PC-9 (cell line): ENCODE data around the gene FAM20C. TPM values are rescaled to one million over a fixed set of nuclear protein-coding genes. Genes with fewer than 3 reads are reported as not detected.

Source experiments
- Bru-seq: library from RNA; stranded (reverse); fragments of 400-500 nt; gene quantifications from one replicate; lab custom pipeline; 2021; lab: Mats Ljungman, UMichigan
- BruChase-seq, 2 experiments: library from RNA; stranded (reverse); fragments of 400-500 nt; gene quantifications; one replicate each; lab custom pipeline; 2021; lab: Mats Ljungman, UMichigan
- BruUV-seq: library from RNA; stranded (reverse); fragments of 400-500 nt; replicated peaks from 2 replicates; lab custom pipeline; 2021; lab: Mats Ljungman, UMichigan
- CTCF ChIA-PET: fragments of 300-600 bp; sonication (Branson Sonifier 250); formaldehyde crosslinking; loops from one replicate; lab custom pipeline; 2022; ENCODE audit warnings: antibody characterized with exemption; lab: Charles Lee
- POLR2A ChIA-PET: fragments of 300-600 bp; sonication (Branson Sonifier 250); formaldehyde crosslinking; loops from one replicate; lab custom pipeline; 2022; ENCODE audit warnings: antibody characterized with exemption; ENCODE audit not compliant: unreplicated experiment; lab: Charles Lee
- DNase-seq, 2 experiments: peaks; one replicate each; pipeline versions ENCODE4 v3.0.0 to v3.0.0-alpha.2; 2015 to 2022; ENCODE audit warnings: mixed read lengths in 1 of 2
- H2AFZ ChIP-seq: fragments of 200-600 bp; sonication (generic); 2 replicates; pipeline ENCODE4 v1.8.1; 2017; ENCODE audit warnings: antibody characterized with exemption
- H3F3A ChIP-seq: fragments of 200-600 bp; sonication (generic); 2 replicates; pipeline ENCODE4 v1.8.1; 2017; ENCODE audit warnings: antibody characterized with exemption, mild to moderate bottlenecking, low read depth; ENCODE audit not compliant: insufficient read depth
- H3K27ac ChIP-seq: fragments of 200-600 bp; sonication (generic); 2 replicates; pipeline ENCODE4 v1.6.1; 2016; ENCODE audit warnings: mixed run types
- H3K27me3 ChIP-seq: fragments of 200-600 bp; sonication (generic); 2 replicates; pipeline ENCODE4 v1.6.1; 2016; ENCODE audit warnings: low read depth, mixed run types; ENCODE audit not compliant: insufficient read depth
- H3K36me3 ChIP-seq: fragments of 200-600 bp; sonication (generic); 2 replicates; pipeline ENCODE4 v1.6.1; 2016; ENCODE audit warnings: low read depth, mixed run types
- H3K4me1 ChIP-seq: fragments of 200-600 bp; sonication (generic); replicated peaks from 2 replicates; pipeline ENCODE4 v1.6.1; 2016; ENCODE audit warnings: mixed run types; ENCODE audit not compliant: insufficient read depth
- H3K4me2 ChIP-seq: fragments of 200-600 bp; sonication (generic); 2 replicates; pipeline ENCODE4 v1.6.1; 2017; ENCODE audit warnings: mixed run types
- H3K4me3 ChIP-seq: fragments of 200-600 bp; sonication (generic); 2 replicates; pipeline ENCODE4 v1.6.1; 2016; ENCODE audit warnings: mixed run types
- H3K79me2 ChIP-seq: fragments of 200-600 bp; sonication (generic); 2 replicates; pipeline ENCODE4 v1.6.1; 2017; ENCODE audit warnings: low read depth, mixed run types
- H3K9me2 ChIP-seq: fragments of 200-600 bp; sonication (generic); 2 replicates; pipeline ENCODE4 v1.8.1; 2017; ENCODE audit warnings: mild to moderate bottlenecking; ENCODE audit not compliant: insufficient read depth
- H3K9me3 ChIP-seq: fragments of 200-600 bp; sonication (generic); 2 replicates; pipeline ENCODE4 v1.8.1; 2016; ENCODE audit warnings: low read depth; ENCODE audit not compliant: insufficient read depth
- H4K20me1 ChIP-seq: fragments of 200-600 bp; sonication (generic); 2 replicates; pipeline ENCODE4 v1.8.1; 2017; ENCODE audit not compliant: insufficient read depth
- EZH2 ChIP-seq: fragments of 200-600 bp; sonication (generic); IDR thresholded peaks from 2 replicates; pipeline ENCODE4 v1.8.0; 2017; ENCODE audit warnings: antibody characterized with exemption, low read depth
- intact Hi-C: fragments of 100-400 bp; cut with micrococcal nuclease; formaldehyde crosslinking; loops from one replicate; pipeline ENCODE4 v1.10.0; 2022; ENCODE audit not compliant: unreplicated experiment
- long read RNA-seq: library from polyadenylated mRNA; stranded (forward); transcript quantifications from one replicate; pipeline ENCODE4 v2.0.0, GENCODE V29; 2022
- total RNA-seq: library from RNA; stranded (reverse); gene quantifications from 2 replicates; pipeline ENCODE4 v1.2.3, GENCODE V29; 2021
- TF ChIP-seq, protein P1 (sequence below): fragments of 200-600 bp; sonication (generic); conservative IDR thresholded peaks from 2 replicates; pipeline ENCODE4 v1.6.1; 2017; ENCODE audit warnings: mixed run types, antibody characterized with exemption, mild to moderate bottlenecking, moderate library complexity

Gene FAM20C
- total RNA-seq (31.0 and 34.0 TPM in 2 replicates), Bru-seq, nascent RNA (percentile 46 among the genes with signal in this experiment), BruChase-seq, experiment 1, labeled RNA remaining after a 2-hour chase (percentile 50 among the genes with signal in this experiment), BruChase-seq, experiment 2, labeled RNA remaining after a 6-hour chase (percentile 58 among the genes with signal in this experiment)
- long read RNA-seq, transcript FAM20C-201 (10 exons, 2,751 nt), result major isoform, 12 of 23 reads
- long read RNA-seq, partial matches to known transcripts, result 4 of 23 reads
- long read RNA-seq, other reads (novel, unspliced or antisense), result 7 of 23 reads

DNA sequence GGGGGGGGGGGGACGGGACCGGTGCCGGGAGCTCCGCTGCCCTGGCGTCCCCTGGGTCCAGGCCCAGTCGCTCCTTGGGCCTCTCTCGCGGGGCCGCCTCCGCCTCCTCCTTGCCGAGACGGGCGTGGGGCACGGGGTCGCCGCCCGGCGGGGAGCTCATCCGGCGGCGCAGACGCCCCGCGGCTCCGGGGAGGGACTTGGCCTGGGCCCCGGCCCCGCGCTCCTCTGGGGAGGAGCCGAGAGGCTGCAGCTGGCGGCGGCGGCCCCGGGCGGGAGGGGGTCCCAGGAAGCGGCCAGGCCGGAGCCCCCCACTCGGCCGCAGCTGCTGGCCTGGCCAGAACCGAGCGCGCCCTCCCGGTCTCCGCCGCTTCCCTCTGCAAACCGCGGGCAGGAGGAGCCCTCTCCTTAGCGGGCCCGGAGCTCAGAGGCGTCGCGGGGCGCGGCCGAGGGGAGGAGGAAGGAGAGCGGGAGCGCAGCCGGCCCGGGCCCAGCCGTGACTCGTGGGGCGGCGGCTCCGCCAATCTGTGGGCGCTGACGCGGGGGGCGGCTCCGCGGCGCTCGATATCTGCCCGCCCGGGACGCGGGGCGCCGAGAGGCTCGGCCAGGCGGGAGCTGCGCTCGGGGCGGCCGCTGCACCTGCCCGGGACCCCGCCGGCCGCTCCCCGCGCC is at the start of gene FAM20C:
FAM20C (plus strand) TSS at position 591 of the 669 bp plus-strand sequence. CDS start 629 bp downstream, outside the sequence.
- no peaks in the 10 kb centered on the region for H3K27me3 ChIP-seq
- no peaks in the 10 kb centered on the region; the same call in 1 of the 2 replicates for H4K20me1 ChIP-seq
- H3K4me1 ChIP-seq, result peaks cover 22% of the 10 kb centered on the region
- H3K36me3 ChIP-seq, result no peaks in the 10 kb centered on the region
- H3K79me2 ChIP-seq, result peaks cover 18% of the 10 kb centered on the region; the same call in 1 of the 2 replicates
- no peak within 1 kb of the TSS for H3K27ac ChIP-seq
- ChIA-PET POLR2A (interaction anchor here (0.5 to 1.1 kb wide), 9 partner anchors 9 to 537 kb away, joined by 3 to 30 read pairs (median 6); no protein-coding TSS in a partner anchor), CTCF (interaction anchor here (0.5 to 0.7 kb wide), 3 partner anchors 42 to 128 kb away, joined by 3 to 8 read pairs (median 3); no protein-coding TSS in a partner anchor)
- H3K9me2 ChIP-seq, result no peaks in the 10 kb centered on the region
- 0 out of 2 replicates have a peak within 1 kb of the TSS, but pooled peaks have one; percentile 55 for H2AFZ ChIP-seq
- peaks cover 23% of the 10 kb centered on the region for H3F3A ChIP-seq
- TF ChIP-seq, protein P1, sequence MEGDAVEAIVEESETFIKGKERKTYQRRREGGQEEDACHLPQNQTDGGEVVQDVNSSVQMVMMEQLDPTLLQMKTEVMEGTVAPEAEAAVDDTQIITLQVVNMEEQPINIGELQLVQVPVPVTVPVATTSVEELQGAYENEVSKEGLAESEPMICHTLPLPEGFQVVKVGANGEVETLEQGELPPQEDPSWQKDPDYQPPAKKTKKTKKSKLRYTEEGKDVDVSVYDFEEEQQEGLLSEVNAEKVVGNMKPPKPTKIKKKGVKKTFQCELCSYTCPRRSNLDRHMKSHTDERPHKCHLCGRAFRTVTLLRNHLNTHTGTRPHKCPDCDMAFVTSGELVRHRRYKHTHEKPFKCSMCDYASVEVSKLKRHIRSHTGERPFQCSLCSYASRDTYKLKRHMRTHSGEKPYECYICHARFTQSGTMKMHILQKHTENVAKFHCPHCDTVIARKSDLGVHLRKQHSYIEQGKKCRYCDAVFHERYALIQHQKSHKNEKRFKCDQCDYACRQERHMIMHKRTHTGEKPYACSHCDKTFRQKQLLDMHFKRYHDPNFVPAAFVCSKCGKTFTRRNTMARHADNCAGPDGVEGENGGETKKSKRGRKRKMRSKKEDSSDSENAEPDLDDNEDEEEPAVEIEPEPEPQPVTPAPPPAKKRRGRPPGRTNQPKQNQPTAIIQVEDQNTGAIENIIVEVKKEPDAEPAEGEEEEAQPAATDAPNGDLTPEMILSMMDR, result no peak
- TF ChIP-seq EZH2, result no peak
- no peaks in the 10 kb centered on the region for H3K9me3 ChIP-seq
- peak; percentile 55 to 83 for DNase-seq
- no TSS peak for BruUV-seq
- intact Hi-C loops, result loop anchor here (1.0 to 5.0 kb wide), 2 partner anchors 43 to 50 kb away; no protein-coding TSS in a partner anchor
- peak within 1 kb of the TSS; percentile 83 for H3K4me2 ChIP-seq
- peak within 1 kb of the TSS; percentile 59; the same call in 1 of the 2 replicates for H3K4me3 ChIP-seq

DNA sequence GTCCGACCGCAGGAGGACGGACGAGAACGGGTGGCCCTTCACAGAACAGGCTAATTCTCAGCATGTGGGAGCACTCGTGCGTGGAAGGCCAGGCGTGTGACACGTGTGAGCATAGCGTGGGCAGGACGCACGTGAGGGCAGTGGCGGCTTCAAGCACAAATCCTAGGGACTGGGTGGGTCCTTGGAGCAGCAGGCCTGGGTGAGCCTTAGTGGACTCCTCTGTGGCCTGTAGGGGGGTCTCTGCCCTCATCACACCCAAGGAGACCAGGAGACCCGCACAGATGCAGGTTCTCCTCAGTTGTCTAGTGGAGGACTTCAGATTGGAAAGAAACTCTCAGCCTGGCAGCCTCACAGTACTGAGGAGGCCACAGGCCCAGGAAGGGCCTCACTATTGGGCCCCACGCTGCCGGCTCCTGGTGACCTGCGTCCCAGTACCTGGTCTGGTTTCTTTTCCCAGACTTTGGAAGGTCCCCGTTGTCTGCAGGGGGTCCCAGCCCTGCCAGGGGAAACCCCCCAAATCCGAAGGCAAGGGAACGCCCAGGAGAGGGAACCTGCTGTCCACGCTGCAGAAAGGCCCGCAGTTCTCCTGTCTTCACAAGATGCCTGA is 49.1 kb upstream of the FAM20C start:
- Histone ChIP-seq H2AFZ (no peak overlapping the region), H3K9me3 (no peaks in the 10 kb centered on the region), H4K20me1 (no peaks in the 10 kb centered on the region), H3K79me2 (no peaks in the 10 kb centered on the region), H3K4me2 (no peak overlapping the region), H3F3A (peaks cover 11% of the 10 kb centered on the region; the same call in 1 of the 2 replicates), H3K9me2 (no peaks in the 10 kb centered on the region), H3K4me1 (peaks cover 5% of the 10 kb centered on the region; the same call in 1 of the 2 replicates), H3K27me3 (no peaks in the 10 kb centered on the region), H3K36me3 (peaks cover 17% of the 10 kb centered on the region; the same call in 1 of the 2 replicates), H3K27ac (no peak overlapping the region), H3K4me3 (no peak overlapping the region)
- POLR2A ChIA-PET, result no interaction called here
- TF ChIP-seq, protein P1, result no peak
- no peak for TF ChIP-seq EZH2
- no peak for DNase-seq
- BruUV-seq, result no TSS peak
- intact Hi-C loops, result loop anchor here (5.0 kb wide), 1 partner anchor 41 kb away; no protein-coding TSS in a partner anchor
- CTCF ChIA-PET, result no interaction called here
